ENCODE results near the gene ADARB1.

DNA sequence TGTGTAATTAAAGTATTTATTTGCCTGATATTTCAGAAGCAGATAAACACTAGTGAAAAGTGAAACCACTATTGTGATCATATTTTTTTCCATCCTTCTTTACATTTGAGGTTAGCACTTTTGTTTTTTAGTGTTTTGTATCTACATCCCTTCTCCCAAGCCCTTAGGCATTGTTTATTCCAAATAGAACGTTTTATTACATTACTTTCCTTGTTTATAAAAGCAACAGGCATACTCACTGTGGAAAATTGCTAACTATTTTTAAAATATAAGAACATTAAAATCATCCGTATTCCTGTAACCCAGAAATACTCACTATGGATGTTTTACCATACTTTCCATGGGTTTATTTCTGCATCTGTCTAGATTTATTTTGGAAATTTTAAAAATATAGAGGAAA lies 109.5 kb downstream of the ADARB1 start:
- TF ChIP-seq CTCF (conservative IDR thresholded peaks at IDR 0.05; ENCODE audit: low read length) (no peak), EZH2phosphoT487 (IDR thresholded peaks at IDR 0.05; ENCODE audit: borderline replicate concordance, low read depth, low read length) (no peak)

Measured in OCI-LY7 (cell line).